PC-3 (cell line): ENCODE data around the gene ST8SIA2.

Source experiments
- EZH2phosphoT487 ChIP-seq: fragments of 300-600 bp; sonication (generic); IDR thresholded peaks from 2 replicates; pipeline ENCODE4 v1.6.1; 2018; ENCODE audit warnings: mild to moderate bottlenecking, antibody characterized with exemption, low read length, borderline replicate concordance
- TF ChIP-seq, protein P1 (sequence below): fragments of 300-600 bp; sonication (generic); conservative IDR thresholded peaks from 2 replicates; pipeline ENCODE4 v1.5.1; 2017; ENCODE audit warnings: antibody characterized with exemption, low read depth, mild to moderate bottlenecking, low read length

DNA sequence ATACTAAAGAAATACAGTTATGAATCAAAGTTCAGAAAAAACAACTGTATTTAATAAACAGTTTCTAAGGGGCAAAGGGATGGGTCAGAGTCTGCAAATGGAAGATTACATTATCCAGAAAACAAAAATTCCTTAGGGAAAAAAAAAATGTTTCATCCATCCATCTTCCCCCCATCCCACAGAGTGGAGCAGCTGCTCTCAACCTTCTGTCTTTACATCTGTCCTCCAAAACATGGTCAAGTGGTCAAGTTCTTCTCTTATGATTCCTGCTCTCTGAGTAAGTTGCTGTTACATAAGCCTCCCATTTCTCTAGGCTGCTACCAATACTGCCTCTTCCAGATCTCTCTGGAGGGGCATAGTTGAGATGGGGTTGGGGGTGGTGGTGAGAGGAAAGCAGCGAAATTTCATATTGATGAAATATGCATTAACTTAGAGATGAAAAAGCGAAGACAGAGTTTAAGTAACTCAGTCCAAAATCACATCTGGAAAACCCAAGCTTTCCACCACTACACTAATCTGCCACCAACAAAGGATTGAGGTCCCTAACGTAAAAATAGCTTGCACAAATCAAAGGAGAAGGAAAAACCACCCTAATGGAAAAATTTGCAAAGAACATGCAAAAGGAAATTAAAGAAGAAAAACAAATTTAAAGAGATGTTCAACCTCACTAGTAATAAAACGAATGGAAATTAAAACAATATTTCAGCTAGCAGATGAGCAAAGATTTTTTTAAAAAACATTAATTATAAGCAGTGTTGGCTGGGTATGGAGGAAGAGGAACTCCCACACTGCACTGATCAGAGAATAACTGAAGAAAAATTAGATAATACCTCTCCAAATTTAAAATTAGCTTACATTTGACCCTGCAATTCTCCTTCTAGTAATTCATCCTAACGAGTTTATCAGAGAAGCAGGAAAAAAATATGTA lies 109.5 kb downstream of the ST8SIA2 start:
- TF ChIP-seq, protein P1, sequence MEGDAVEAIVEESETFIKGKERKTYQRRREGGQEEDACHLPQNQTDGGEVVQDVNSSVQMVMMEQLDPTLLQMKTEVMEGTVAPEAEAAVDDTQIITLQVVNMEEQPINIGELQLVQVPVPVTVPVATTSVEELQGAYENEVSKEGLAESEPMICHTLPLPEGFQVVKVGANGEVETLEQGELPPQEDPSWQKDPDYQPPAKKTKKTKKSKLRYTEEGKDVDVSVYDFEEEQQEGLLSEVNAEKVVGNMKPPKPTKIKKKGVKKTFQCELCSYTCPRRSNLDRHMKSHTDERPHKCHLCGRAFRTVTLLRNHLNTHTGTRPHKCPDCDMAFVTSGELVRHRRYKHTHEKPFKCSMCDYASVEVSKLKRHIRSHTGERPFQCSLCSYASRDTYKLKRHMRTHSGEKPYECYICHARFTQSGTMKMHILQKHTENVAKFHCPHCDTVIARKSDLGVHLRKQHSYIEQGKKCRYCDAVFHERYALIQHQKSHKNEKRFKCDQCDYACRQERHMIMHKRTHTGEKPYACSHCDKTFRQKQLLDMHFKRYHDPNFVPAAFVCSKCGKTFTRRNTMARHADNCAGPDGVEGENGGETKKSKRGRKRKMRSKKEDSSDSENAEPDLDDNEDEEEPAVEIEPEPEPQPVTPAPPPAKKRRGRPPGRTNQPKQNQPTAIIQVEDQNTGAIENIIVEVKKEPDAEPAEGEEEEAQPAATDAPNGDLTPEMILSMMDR: no peak
- TF ChIP-seq EZH2phosphoT487: no peak
